Measurements from ENCODE around the gene SNX8.
"Not testable (repeated sequence)": the region's sequence is repeated elsewhere in the genome, so short reads cannot be mapped to it uniquely, and the experiment has no call there.

The SNX8 gene

GRCh38 chr7:2325162-2325561, 10.9 kb upstream of the SNX8 start:
- no peak for DNase-seq (ENCODE audit: low spot score)

- DNase-seq (ENCODE audit: low spot score) = peak; percentile 24
These were observed 6.8 kb upstream of the SNX8 start for GRCh38 chr7:2321020-2321419.

- no peak for DNase-seq (ENCODE audit: low spot score)
These were observed 3.5 kb upstream of the SNX8 start for GRCh38 chr7:2317556-2318293.

GRCh38 chr7:2316578-2316977, 2.3 kb upstream of the SNX8 start:
- no peak for DNase-seq (ENCODE audit: low spot score)

- no peak for DNase-seq (ENCODE audit: low spot score)
These were observed 1.5 kb upstream of the SNX8 start for GRCh38 chr7:2315787-2316186.

GRCh38 chr7:2314956-2315530, 802 bp upstream of the SNX8 start:
- not testable (repeated sequence) for DNase-seq (ENCODE audit: low spot score)

GRCh38 chr7:2313450-2314208, 612 bp downstream of the SNX8 start:
- peak; percentile 49 for DNase-seq (ENCODE audit: low spot score)

- DNase-seq (ENCODE audit: low spot score) = no peak
These were observed 1.8 kb downstream of the SNX8 start for GRCh38 chr7:2312267-2312929.

GRCh38 chr7:2309889-2310331, 4.3 kb downstream of the SNX8 start:
- peak; percentile 78 for DNase-seq (ENCODE audit: low spot score)

GRCh38 chr7:2307690-2308107, 6.5 kb downstream of the SNX8 start:
- no peak for DNase-seq (ENCODE audit: low spot score)

GRCh38 chr7:2306688-2307087, 7.6 kb downstream of the SNX8 start:
- DNase-seq (ENCODE audit: low spot score) = no peak

GRCh38 chr7:2305258-2305657, 9.0 kb downstream of the SNX8 start:
- not testable (repeated sequence) for DNase-seq (ENCODE audit: low spot score)

GRCh38 chr7:2303520-2303919, 10.7 kb downstream of the SNX8 start:
- not testable (repeated sequence) for DNase-seq (ENCODE audit: low spot score)

GRCh38 chr7:2302743-2303397, 11.4 kb downstream of the SNX8 start:
- DNase-seq (ENCODE audit: low spot score) = not testable (repeated sequence)

GRCh38 chr7:2301511-2301863, 12.8 kb downstream of the SNX8 start:
- peak; percentile 34 for DNase-seq (ENCODE audit: low spot score)

- DNase-seq (ENCODE audit: low spot score) = no peak
These were observed 14.2 kb downstream of the SNX8 start for GRCh38 chr7:2299870-2300512.

GRCh38 chr7:2299131-2299829, 15.0 kb downstream of the SNX8 start:
- no peak for DNase-seq (ENCODE audit: low spot score)

GRCh38 chr7:2296832-2297231, 17.4 kb downstream of the SNX8 start:
- DNase-seq (ENCODE audit: low spot score) = no peak

- no peak for DNase-seq (ENCODE audit: low spot score)
These were observed 18.2 kb downstream of the SNX8 start for GRCh38 chr7:2295936-2296620.

GRCh38 chr7:2290877-2291276, 23.4 kb downstream of the SNX8 start:
- DNase-seq (ENCODE audit: low spot score) = no peak
